ENCODE measurements around the gene FAM200C. TPM values are rescaled to one million over a fixed set of nuclear protein-coding genes. Genes with fewer than 3 reads are reported as not detected.

FAM200C gene
- total RNA-seq, 1 donor from 2014 or later = not detected

GRCh38 chr5:160380041-160380440 is 19.8 kb downstream of the FAM200C start:
- intact Hi-C loops (cut with DNase I) = no loop called here

DNA sequence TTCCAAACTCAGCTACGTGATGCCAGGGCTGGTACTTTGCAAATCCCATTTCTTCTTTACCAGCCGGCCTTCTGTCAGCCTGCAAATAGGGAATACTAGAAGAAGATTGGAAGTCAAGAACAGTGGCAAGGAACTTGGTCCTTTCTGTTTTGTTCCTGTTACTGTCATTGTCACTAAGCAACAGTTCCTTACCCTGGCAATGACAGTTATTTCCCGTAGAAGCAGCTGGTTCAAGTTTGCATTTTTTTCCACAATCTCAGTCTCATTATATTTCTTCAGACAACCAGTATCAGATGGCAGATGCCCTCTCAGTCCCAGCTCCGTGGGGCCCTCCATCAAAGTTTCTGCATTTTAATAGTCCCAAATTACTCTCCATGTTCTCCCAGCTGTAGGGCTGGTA is 20.3 kb downstream of the FAM200C start:
- Histone ChIP-seq H3K36me3 (no peaks in the 10 kb centered on the region), H3K27ac (no peak overlapping the region), H3K9me3 (no peaks in the 10 kb centered on the region), H3K4me3 (no peak overlapping the region), H3K27me3 (no peaks in the 10 kb centered on the region), H3K4me1 (no peaks in the 10 kb centered on the region)
- DNase-seq (ENCODE audit: low spot score in 2 of 2) = no peak
- TF ChIP-seq, protein P1, sequence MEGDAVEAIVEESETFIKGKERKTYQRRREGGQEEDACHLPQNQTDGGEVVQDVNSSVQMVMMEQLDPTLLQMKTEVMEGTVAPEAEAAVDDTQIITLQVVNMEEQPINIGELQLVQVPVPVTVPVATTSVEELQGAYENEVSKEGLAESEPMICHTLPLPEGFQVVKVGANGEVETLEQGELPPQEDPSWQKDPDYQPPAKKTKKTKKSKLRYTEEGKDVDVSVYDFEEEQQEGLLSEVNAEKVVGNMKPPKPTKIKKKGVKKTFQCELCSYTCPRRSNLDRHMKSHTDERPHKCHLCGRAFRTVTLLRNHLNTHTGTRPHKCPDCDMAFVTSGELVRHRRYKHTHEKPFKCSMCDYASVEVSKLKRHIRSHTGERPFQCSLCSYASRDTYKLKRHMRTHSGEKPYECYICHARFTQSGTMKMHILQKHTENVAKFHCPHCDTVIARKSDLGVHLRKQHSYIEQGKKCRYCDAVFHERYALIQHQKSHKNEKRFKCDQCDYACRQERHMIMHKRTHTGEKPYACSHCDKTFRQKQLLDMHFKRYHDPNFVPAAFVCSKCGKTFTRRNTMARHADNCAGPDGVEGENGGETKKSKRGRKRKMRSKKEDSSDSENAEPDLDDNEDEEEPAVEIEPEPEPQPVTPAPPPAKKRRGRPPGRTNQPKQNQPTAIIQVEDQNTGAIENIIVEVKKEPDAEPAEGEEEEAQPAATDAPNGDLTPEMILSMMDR (IDR thresholded peaks at IDR 0.05) = no peak
- intact Hi-C loops (cut with DNase I) = no loop called here

More at GRCh38 chr5:160380041-160380440, 19.8 kb downstream of the FAM200C start:
- Histone ChIP-seq H3K36me3 (no peaks in the 10 kb centered on the region), H3K27ac (no peak overlapping the region), H3K4me3 (no peak overlapping the region), H3K4me1 (no peaks in the 10 kb centered on the region), H3K27me3 (no peaks in the 10 kb centered on the region), H3K9me3 (no peaks in the 10 kb centered on the region)
- no peak for DNase-seq (ENCODE audit: low spot score in 2 of 2)
- TF ChIP-seq, protein P1 (IDR thresholded peaks at IDR 0.05) = no peak

DNA sequence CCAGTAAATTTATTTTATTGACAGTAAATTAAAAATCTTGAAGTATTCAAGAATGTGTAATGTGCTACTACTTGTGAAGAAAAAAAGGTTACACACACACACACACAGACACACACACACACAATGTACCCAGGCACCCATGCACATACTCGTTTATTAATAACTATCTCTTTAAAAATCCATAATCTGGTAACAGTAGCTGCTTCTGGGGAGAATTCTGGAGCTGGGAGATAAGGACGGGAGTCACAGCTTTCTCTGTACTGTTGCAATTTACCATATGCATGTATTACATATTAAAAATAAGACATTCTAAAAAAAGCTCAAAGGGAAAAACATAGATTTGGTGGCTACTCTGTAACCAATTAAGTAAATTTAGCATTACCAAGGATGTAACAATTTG is 21.5 kb downstream of the FAM200C start:
- Histone ChIP-seq H3K27ac (no peak overlapping the region), H3K9me3 (no peaks in the 10 kb centered on the region), H3K27me3 (no peaks in the 10 kb centered on the region), H3K4me1 (no peaks in the 10 kb centered on the region), H3K4me3 (no peak overlapping the region), H3K36me3 (no peaks in the 10 kb centered on the region)
- TF ChIP-seq, protein P1 (IDR thresholded peaks at IDR 0.05) = no peak
- DNase-seq (ENCODE audit: low spot score in 2 of 2) = no peak
- intact Hi-C loops (cut with DNase I) = no loop called here

DNA sequence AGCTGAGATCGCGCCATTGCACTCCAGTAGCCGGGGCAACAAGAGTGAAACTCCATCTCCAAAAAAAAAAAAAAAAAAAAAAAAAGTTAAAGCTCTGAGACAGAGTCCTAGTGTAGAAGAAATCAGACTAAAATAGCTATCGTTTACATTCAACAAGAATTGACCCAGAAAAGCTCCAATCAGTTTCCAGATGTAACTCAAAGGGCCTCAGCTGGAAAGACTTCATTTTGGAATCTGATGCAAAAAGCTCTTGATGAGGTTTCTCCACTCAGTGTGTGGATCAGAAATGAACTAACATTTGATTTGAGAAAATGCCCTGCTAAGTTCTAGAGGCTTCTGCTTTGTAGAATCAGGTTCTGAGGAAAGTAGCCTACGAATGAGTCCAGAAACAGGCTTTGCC is 22.2 kb downstream of the FAM200C start:
- Histone ChIP-seq H3K36me3 (no peaks in the 10 kb centered on the region), H3K27me3 (no peaks in the 10 kb centered on the region), H3K4me3 (no peak overlapping the region), H3K27ac (no peak overlapping the region), H3K9me3 (no peaks in the 10 kb centered on the region), H3K4me1 (no peaks in the 10 kb centered on the region)
- intact Hi-C loops (cut with DNase I) = no loop called here
- no peak for DNase-seq (ENCODE audit: low spot score in 2 of 2)
- TF ChIP-seq, protein P1 (IDR thresholded peaks at IDR 0.05) = no peak

DNA sequence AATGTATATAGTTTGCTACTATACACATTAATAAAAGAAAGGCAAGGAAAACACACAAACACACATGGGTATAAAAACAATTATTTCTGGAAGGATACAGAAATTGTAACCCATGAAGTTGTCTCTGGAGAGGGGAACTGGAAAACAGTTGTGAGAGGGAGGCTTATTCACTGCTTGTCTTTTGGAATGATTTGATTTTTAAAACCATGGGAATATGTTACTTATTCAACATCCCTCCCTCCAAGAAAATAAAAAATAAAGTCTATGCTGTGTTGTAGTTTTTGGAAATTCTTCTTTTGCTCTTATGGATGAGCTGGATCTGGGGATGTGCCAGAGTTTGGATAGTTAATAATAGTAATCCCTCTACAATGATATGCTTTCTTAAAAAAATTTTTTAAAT is 23.4 kb downstream of the FAM200C start:
- H3K4me1 ChIP-seq = no peaks in the 10 kb centered on the region
- intact Hi-C loops (cut with DNase I) = no loop called here
- no peak for DNase-seq (ENCODE audit: low spot score in 2 of 2)
- H3K9me3 ChIP-seq = no peaks in the 10 kb centered on the region
- H3K4me3 ChIP-seq = no peak overlapping the region
- H3K36me3 ChIP-seq = no peaks in the 10 kb centered on the region
- no peak overlapping the region for H3K27ac ChIP-seq
- TF ChIP-seq, protein P1 (IDR thresholded peaks at IDR 0.05) = no peak
- H3K27me3 ChIP-seq = no peaks in the 10 kb centered on the region

GRCh38 chr5:160375701-160376100 is 24.2 kb downstream of the FAM200C start:
- TF ChIP-seq, protein P1 (IDR thresholded peaks at IDR 0.05) = no peak
- no peaks in the 10 kb centered on the region for H3K9me3 ChIP-seq
- intact Hi-C loops (cut with DNase I) = no loop called here
- no peak for DNase-seq (ENCODE audit: low spot score in 2 of 2)
- no peak overlapping the region for H3K4me3 ChIP-seq
- no peaks in the 10 kb centered on the region for H3K27me3 ChIP-seq
- no peak overlapping the region for H3K27ac ChIP-seq
- H3K4me1 ChIP-seq = peaks cover 0 to 2% of the 10 kb centered on the region in 2 donors
- H3K36me3 ChIP-seq = no peaks in the 10 kb centered on the region

All from ascending aorta (tissue), 2 donors.